ENCODE results near the gene PHLPP2.
"Not testable (repeated sequence)": the region's sequence is repeated elsewhere in the genome, so short reads cannot be mapped to it uniquely, and the experiment has no call there.

PHLPP2 gene

DNA sequence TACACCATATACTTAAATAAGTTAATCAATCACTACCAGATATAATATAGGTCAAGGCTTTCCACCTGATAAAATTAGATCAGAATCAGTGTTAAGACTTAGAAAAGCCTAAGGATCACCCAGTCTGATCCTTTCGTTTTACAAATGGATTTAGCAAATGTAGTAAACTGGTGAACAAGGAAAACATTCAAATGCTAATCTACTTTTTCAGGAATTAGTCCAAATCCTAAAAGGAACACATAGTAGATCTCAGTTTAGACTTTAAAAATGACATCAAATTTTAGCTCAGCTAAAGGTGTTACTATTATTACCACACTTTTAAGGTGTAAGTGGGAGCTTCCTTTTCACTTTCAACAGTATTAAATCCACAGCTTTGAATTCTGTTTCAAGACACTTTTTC lies 12.0 kb downstream of the PHLPP2 start:
- no peak for DNase-seq (ENCODE audit: low spot score)

GRCh38 chr16:71711789-71712188 lies 12.7 kb downstream of the PHLPP2 start:
- DNase-seq (ENCODE audit: low spot score), result no peak

DNA sequence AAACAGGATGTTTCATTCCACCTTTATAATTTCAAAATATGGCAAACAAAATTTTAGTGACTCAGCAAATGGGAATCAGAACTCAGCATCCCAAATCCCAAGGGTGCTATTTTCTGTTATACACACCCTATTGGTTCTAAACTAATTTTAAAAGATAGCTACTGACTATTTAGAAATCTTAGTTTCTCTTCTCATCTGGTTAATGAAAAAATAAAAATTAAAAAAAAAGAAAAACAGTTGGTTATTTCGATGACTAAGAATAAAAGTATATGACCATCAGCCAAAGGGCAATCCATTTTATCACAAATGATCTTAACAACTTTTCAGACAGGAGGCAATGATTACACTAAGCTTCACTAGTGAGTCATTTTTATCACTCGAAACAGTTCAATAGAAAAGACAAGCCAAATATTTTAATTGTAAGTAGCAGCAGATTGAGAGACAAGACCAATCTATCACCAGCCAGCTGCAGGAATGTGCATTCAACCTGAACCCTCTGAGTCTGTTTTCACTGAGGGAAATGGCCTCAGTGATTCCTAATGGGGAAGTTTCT lies 15.2 kb downstream of the PHLPP2 start:
- DNase-seq (ENCODE audit: low spot score), result no peak

GRCh38 chr16:71708696-71709095 lies 15.8 kb downstream of the PHLPP2 start:
- DNase-seq (ENCODE audit: low spot score), result no peak

DNA sequence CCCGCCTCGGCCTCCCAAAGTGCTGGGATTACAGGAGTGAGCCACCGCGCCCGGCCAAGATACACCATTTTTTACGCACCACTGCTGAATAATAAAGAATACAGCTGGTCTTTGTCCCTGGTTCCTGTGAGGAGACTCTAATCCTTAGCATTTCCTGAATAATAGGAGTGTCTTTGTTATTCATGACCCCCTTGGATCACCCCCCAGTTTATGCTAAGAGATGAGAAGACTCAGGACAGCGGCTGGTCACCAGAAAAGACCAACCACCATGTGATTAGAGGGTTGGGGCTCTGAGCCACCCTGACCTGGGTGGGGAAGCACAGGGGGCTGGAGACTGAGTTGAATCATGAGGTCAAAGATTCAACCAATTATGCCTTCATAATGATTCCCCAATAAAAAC lies 17.3 kb downstream of the PHLPP2 start:
- DNase-seq (ENCODE audit: low spot score), result no peak

DNA sequence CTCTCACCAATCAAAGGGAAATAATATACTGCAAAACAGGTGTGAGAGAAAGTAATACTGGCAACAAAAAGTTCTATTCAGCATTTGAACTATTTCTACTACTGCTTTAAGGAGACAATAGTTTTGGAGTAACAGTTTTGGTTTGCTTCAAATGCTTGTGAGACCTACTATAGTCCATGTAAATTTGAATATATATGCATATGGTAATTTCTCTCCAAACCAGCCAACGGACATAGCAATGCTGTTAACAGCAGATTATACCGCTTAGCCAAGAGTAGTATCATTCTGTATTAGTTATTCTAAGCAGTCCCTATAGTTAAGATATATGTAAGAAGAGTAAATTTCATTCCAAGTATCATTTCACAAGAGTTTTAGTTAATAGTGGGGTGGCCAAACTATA lies 18.5 kb downstream of the PHLPP2 start:
- no peak for DNase-seq (ENCODE audit: low spot score)

DNA sequence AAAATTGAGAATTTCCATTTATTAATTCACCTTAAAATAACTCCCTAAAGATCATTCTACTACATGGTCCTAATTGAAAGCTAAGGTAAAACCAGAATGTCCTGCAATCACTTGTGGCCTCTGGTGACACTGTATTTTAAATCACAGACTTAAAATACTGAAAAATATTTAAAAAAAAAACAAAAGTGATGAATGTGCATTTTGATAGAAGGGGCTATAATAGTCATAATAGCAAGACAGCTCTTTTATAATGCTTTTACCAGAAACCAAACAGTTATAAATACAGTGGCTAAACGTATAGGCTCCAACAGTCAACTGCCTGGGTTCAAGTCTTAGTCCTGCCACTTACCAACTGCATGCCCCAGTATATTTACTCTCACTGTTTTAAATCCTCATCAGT lies 21.2 kb downstream of the PHLPP2 start:
- DNase-seq (ENCODE audit: low spot score), result no peak

GRCh38 chr16:71700831-71701230 lies 23.7 kb downstream of the PHLPP2 start:
- DNase-seq (ENCODE audit: low spot score), result no peak

GRCh38 chr16:71698491-71698890 lies 26.0 kb downstream of the PHLPP2 start:
- no peak for DNase-seq (ENCODE audit: low spot score)

- no peak for DNase-seq (ENCODE audit: low spot score)
Observed at GRCh38 chr16:71693164-71693563, 31.3 kb downstream of the PHLPP2 start.

- DNase-seq (ENCODE audit: low spot score), result no peak
Observed at GRCh38 chr16:71689901-71690300, 34.6 kb downstream of the PHLPP2 start.

GRCh38 chr16:71687861-71688260 lies 36.6 kb downstream of the PHLPP2 start:
- DNase-seq (ENCODE audit: low spot score), result no peak

- not testable (repeated sequence) for DNase-seq (ENCODE audit: low spot score)
Observed at GRCh38 chr16:71684280-71684679, 40.2 kb downstream of the PHLPP2 start.

DNA sequence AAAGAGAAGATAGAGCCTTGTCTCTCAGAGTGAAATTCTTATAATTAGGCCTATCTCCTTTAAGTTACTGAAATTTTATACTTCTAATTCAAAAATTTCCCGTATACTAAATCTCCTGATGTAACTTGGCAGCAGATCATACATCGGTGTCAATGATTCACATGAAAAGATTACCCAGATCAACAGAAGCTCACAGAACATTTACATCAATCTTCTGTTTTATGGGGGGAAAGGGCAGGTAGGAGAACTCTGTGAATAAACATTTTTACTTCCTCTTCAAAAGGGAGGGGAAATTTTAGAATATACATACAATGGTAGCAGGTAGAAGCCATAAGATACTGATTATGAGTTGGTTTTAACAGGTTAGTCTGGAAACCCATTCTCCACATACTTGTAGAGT lies 43.1 kb downstream of the PHLPP2 start:
- no peak for DNase-seq (ENCODE audit: low spot score)

- no peak for DNase-seq (ENCODE audit: low spot score)
Observed at GRCh38 chr16:71676236-71676635, 48.3 kb downstream of the PHLPP2 start.

DNA sequence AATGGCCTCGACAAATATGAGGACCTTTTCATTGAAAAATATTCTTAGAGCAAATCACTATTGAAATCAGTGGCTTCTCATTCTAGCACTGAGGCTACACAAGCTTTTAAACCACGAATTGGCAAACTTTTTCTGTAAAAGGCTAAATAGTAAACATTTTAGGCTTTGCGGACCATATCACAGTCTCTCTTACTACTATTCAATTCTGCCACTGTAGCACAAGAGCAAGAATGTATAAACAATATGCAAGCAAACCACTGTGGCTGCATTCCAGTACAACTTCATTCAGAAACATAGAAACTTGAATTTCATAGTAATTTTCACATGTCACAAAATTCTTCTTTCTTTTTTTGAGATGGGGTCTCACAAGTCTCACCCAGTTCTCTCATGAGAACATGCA lies 49.1 kb downstream of the PHLPP2 start:
- no peak for DNase-seq (ENCODE audit: low spot score)

DNA sequence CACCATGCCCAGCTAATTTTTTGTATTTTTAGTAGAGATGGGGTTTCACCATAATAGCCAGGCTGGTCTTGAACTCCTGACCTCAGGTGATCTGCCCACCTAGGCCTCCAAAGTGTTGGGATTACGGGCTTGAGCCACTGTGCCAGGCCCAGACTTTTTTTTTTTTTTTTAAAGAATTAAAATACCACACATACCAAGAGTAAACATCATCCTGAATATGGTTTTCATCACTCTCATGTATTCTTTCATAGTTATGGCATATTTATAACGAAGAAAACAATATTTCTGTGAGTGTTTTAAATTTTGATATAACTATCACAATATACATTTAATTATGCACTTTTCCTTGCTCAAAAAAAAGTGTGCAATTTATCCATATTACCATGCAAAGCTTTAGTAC lies 50.3 kb downstream of the PHLPP2 start:
- no peak for DNase-seq (ENCODE audit: low spot score)

DNA sequence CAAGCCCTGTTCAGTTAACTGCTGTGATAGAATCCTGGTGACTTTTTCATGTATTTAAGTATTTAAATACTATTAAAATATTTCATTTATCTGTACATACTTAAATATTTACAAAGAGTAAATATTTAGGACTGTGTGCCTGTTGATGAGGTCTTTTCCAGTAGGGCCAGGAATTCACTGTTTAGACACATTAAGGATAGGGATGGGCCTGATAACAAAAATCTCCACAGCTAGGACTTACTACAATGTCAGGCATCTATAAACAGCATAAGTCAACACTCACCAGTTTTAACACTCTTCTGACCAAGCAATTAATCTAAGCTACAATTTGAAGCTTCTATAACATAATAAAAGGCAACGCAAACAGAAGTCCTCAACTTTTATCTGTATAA lies 50.9 kb downstream of the PHLPP2 start:
- no peak for DNase-seq (ENCODE audit: low spot score)

GRCh38 chr16:71672803-71673581 lies 51.5 kb downstream of the PHLPP2 start:
- no peak for DNase-seq (ENCODE audit: low spot score)

DNA sequence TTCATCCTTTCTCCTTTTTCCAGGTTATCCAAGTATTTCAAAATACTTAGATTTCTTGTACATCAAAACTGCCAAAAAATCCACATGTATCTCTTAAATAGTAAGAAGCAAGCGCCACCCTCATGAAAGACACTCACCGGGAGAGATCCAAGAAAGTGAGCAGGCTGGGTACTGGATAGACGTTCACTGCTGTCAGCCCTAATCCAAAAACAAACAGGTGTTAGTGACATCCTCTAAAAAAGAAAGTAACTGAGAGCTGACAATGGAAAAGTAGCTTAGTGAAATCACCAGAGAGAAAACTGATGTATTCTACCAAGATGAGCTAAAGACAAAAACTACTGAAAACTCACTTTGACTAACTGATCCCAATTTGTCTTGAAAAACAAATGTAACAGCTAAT lies 52.4 kb downstream of the PHLPP2 start:
- no peak for DNase-seq (ENCODE audit: low spot score)

- DNase-seq (ENCODE audit: low spot score), result no peak
Observed at GRCh38 chr16:71671165-71671564, 53.3 kb downstream of the PHLPP2 start.

GRCh38 chr16:71670537-71670936 lies 54.0 kb downstream of the PHLPP2 start:
- DNase-seq (ENCODE audit: low spot score), result no peak

GRCh38 chr16:71669926-71670536 lies 54.5 kb downstream of the PHLPP2 start:
- no peak for DNase-seq (ENCODE audit: low spot score)
